HEK293 (cell line): Measurements from ENCODE around the gene FOXC1.
A peak's percentile ranks its signal among the peaks of the same experiment; 100 is the strongest.

ENCODE experiments used
- CTCF ChIA-PET: fragments of 350-600 bp; formaldehyde crosslinking; extraction: SDS; loops from one replicate; lab custom pipeline; 2021; ENCODE audit warnings: antibody characterized with exemption; lab: Yijun Ruan, JAX
- POLR2A ChIA-PET: fragments of 300-600 bp; formaldehyde crosslinking; extraction: SDS; loops from one replicate; lab custom pipeline; 2020; ENCODE audit warnings: antibody characterized with exemption, inconsistent platforms; lab: Yijun Ruan, JAX
- H3K27ac ChIP-seq: fragments of 200-500 bp; sonication (Bioruptor generic); 2 replicates; pipeline ENCODE4 v1.5.1; 2014; ENCODE audit warnings: low read depth, low read length, control low read depth, inconsistent platforms; ENCODE audit errors: extremely low read depth
- H3K36me3 ChIP-seq, 2 experiments: fragments of 200-500 bp in 1 of 2; sonication (Bioruptor generic) in 1 of 2; 1 replicate in 1 of 2; 2 replicates in 1 of 2; pipeline ENCODE4 v1.5.1; 2014 to 2017; ENCODE audit warnings: inconsistent platforms in 2 of 2, low read length in 2 of 2; ENCODE audit not compliant: control insufficient read depth in 2 of 2, insufficient read depth in 1 of 2
- H3K4me1 ChIP-seq: fragments of 200-500 bp; sonication (Bioruptor generic); 2 replicates; pipeline ENCODE4 v1.5.1; 2014; ENCODE audit warnings: mild to moderate bottlenecking, low read length, inconsistent platforms; ENCODE audit not compliant: control insufficient read depth, insufficient read depth
- H3K4me3 ChIP-seq: 2 replicates; pipeline ENCODE4 v1.5.1; 2011; ENCODE audit warnings: low read depth, mild to moderate bottlenecking, control low read depth, low read length, moderate library complexity
- H3K9me3 ChIP-seq: fragments of 200-500 bp; sonication (Bioruptor generic); 2 replicates; pipeline ENCODE4 v1.5.1; 2014; ENCODE audit warnings: low read depth, low read length, inconsistent platforms; ENCODE audit not compliant: control insufficient read depth, insufficient read depth
- AEBP2 ChIP-seq: fragments of 450-650 bp; formaldehyde crosslinking; IDR thresholded peaks from 2 replicates; pipeline ENCODE4 v1.5.1; 2016; ENCODE audit warnings: missing biosample characterization, missing genetic modification characterization, borderline replicate concordance
- BCL11B ChIP-seq: fragments of 450-650 bp; formaldehyde crosslinking; IDR thresholded peaks from 2 replicates; pipeline ENCODE4 v1.5.1; 2016; ENCODE audit warnings: low read depth, missing biosample characterization, missing genetic modification characterization
- INSM2 ChIP-seq: fragments of 450-650 bp; formaldehyde crosslinking; IDR thresholded peaks from 2 replicates; pipeline ENCODE4 v1.5.1; 2016; ENCODE audit warnings: missing biosample characterization, missing genetic modification characterization
- PATZ1 ChIP-seq: fragments of 450-650 bp; formaldehyde crosslinking; IDR thresholded peaks from 2 replicates; pipeline ENCODE4 v1.5.1; 2016; ENCODE audit warnings: missing biosample characterization, missing genetic modification characterization
- REPIN1 ChIP-seq: fragments of 450-650 bp; formaldehyde crosslinking; IDR thresholded peaks from 2 replicates; pipeline ENCODE4 v1.5.1; 2017; ENCODE audit warnings: missing biosample characterization, missing genetic modification characterization, low read depth
- ZBTB7A ChIP-seq: fragments of 450-650 bp; formaldehyde crosslinking; IDR thresholded peaks from 2 replicates; pipeline ENCODE4 v1.5.1; 2016; ENCODE audit warnings: low read depth, missing biosample characterization, missing genetic modification characterization
- ZBTB8A ChIP-seq: fragments of 450-650 bp; formaldehyde crosslinking; IDR thresholded peaks from 2 replicates; pipeline ENCODE4 v1.5.1; 2016; ENCODE audit warnings: missing biosample characterization, missing genetic modification characterization
- ZNF280C ChIP-seq: fragments of 450-650 bp; formaldehyde crosslinking; IDR thresholded peaks from 2 replicates; pipeline ENCODE4 v1.5.1; 2016; ENCODE audit warnings: missing biosample characterization, missing genetic modification characterization
- ZNF529 ChIP-seq: fragments of 450-650 bp; formaldehyde crosslinking; IDR thresholded peaks from 2 replicates; pipeline ENCODE4 v1.5.1; 2017; ENCODE audit warnings: missing genetic modification characterization, missing biosample characterization; ENCODE audit not compliant: insufficient replicate concordance
- ZNF561 ChIP-seq: fragments of 450-650 bp; IDR thresholded peaks from 2 replicates; pipeline ENCODE4 v1.5.1; 2018; ENCODE audit warnings: missing biosample characterization, missing genetic modification characterization, borderline replicate concordance
- ZNF600 ChIP-seq: fragments of 450-650 bp; formaldehyde crosslinking; IDR thresholded peaks from 2 replicates; pipeline ENCODE4 v1.5.1; 2016; ENCODE audit warnings: missing biosample characterization, missing genetic modification characterization
- ZNF639 ChIP-seq: fragments of 450-650 bp; formaldehyde crosslinking; IDR thresholded peaks from 2 replicates; pipeline ENCODE4 v1.5.1; 2016; ENCODE audit warnings: missing biosample characterization, missing genetic modification characterization
- ZNF645 ChIP-seq: fragments of 450-650 bp; formaldehyde crosslinking; IDR thresholded peaks from 2 replicates; pipeline ENCODE4; 2016; ENCODE audit warnings: missing biosample characterization, missing genetic modification characterization
- ZNF692 ChIP-seq: fragments of 450-650 bp; formaldehyde crosslinking; IDR thresholded peaks from 2 replicates; pipeline ENCODE4 v1.5.1; 2016; ENCODE audit warnings: missing biosample characterization, missing genetic modification characterization
- ZNF704 ChIP-seq: fragments of 450-650 bp; formaldehyde crosslinking; IDR thresholded peaks from 2 replicates; pipeline ENCODE4 v1.5.1; 2016; ENCODE audit warnings: missing biosample characterization, missing genetic modification characterization
- ZNF747 ChIP-seq: fragments of 450-650 bp; formaldehyde crosslinking; IDR thresholded peaks from 2 replicates; pipeline ENCODE4 v1.5.1; 2016; ENCODE audit warnings: missing biosample characterization, missing genetic modification characterization
- ZNF76 ChIP-seq: fragments of 450-650 bp; formaldehyde crosslinking; IDR thresholded peaks from 2 replicates; pipeline ENCODE4; 2016; ENCODE audit warnings: low read depth, missing biosample characterization, missing genetic modification characterization, borderline replicate concordance
- ZSCAN4 ChIP-seq: fragments of 450-650 bp; formaldehyde crosslinking; IDR thresholded peaks from 2 replicates; pipeline ENCODE4 v1.5.1; 2017; ENCODE audit warnings: missing biosample characterization, missing genetic modification characterization

FOXC1 gene

GRCh38 chr6:1602049-1602713, 7.5 kb upstream of the FOXC1 start:
- TF ChIP-seq ZNF280C (tag by site-specific recombination) (no peak), ZNF692 (tag by site-specific recombination) (peak; percentile 54; the same call in 1 of the 2 replicates), ZBTB8A (tag by site-specific recombination) (no peak)
- CTCF ChIA-PET = interaction anchor here (0.6 to 2.2 kb wide), 7 partner anchors 502 to 847 kb away, joined by 3 to 11 read pairs (median 4); no protein-coding TSS in a partner anchor

GRCh38 chr6:1603708-1604107, 6.0 kb upstream of the FOXC1 start:
- H3K4me3 ChIP-seq = no peak overlapping the region
- no peak for TF ChIP-seq ZNF704 (tag by site-specific recombination)
- TF ChIP-seq BCL11B (tag by site-specific recombination) = no peak
- TF ChIP-seq ZNF747 (tag by site-specific recombination) = no peak
- no peak for TF ChIP-seq AEBP2
- TF ChIP-seq ZNF600 = no peak
- TF ChIP-seq ZNF639 = no peak
- TF ChIP-seq REPIN1 (tag by site-specific recombination) = no peak
- TF ChIP-seq ZBTB7A (tag by site-specific recombination) = no peak
- TF ChIP-seq ZSCAN4 (tag by site-specific recombination) = no peak
- no peak for TF ChIP-seq ZNF561 (tag by site-specific recombination)
- no peak for TF ChIP-seq ZNF76 (tag by site-specific recombination)
- TF ChIP-seq ZNF529 (tag by site-specific recombination) = no peak
- TF ChIP-seq ZNF645 (tag by site-specific recombination) = no peak
- TF ChIP-seq PATZ1 (tag by site-specific recombination) = no peak
- no peak for TF ChIP-seq INSM2 (tag by site-specific recombination)

More at GRCh38 chr6:1602049-1602713, 7.5 kb upstream of the FOXC1 start:
- Histone ChIP-seq H3K27ac (no peak overlapping the region; the same call in 1 of the 2 replicates), H3K36me3 (no peaks in the 10 kb centered on the region), H3K4me3 (no peak overlapping the region), H3K9me3 (no peaks in the 10 kb centered on the region), H3K4me1 (peaks cover 35% of the 10 kb centered on the region)
- POLR2A ChIA-PET = no interaction called here

More at GRCh38 chr6:1603708-1604107, 6.0 kb upstream of the FOXC1 start:
- POLR2A ChIA-PET = no interaction called here
- Histone ChIP-seq H3K36me3 (no peaks in the 10 kb centered on the region), H3K27ac (peak overlapping the region; percentile 80; the same call in 1 of the 2 replicates), H3K9me3 (no peaks in the 10 kb centered on the region), H3K4me1 (peaks cover 26% of the 10 kb centered on the region)
- CTCF ChIA-PET = interaction anchor here (1.9 to 2.2 kb wide), 2 partner anchors 501 to 591 kb away, joined by 6 to 11 read pairs; no protein-coding TSS in a partner anchor
